BLaER1 treated with 17β-estradiol and CSF1 and Interleukin-3, amounts not matched to agents 10 nM and 100 nM (cell line): ENCODE measurements around the gene CNTROB.

ENCODE experiments used
- H3K27ac ChIP-seq, 11 experiments: shearing (Covaris generic); formaldehyde crosslinking; 2 replicates each; pipeline ENCODE4 v1.8.1; 2022
- H3K27me3 ChIP-seq, 11 experiments: shearing (Covaris generic); formaldehyde crosslinking; 2 replicates each; pipeline ENCODE4 v1.8.1; 2022
- H3K36me3 ChIP-seq, 11 experiments: shearing (Covaris generic); formaldehyde crosslinking; 2 replicates each; pipeline ENCODE4 v1.8.1; 2022
- H3K4me1 ChIP-seq, 10 experiments: shearing (Covaris generic); formaldehyde crosslinking; 2 replicates each; pipeline ENCODE4 v1.8.1; 2022
- H3K4me2 ChIP-seq, 11 experiments: shearing (Covaris generic); formaldehyde crosslinking; 2 replicates each; pipeline ENCODE4 v1.8.1; 2022
- H3K4me3 ChIP-seq, 10 experiments: shearing (Covaris generic); formaldehyde crosslinking; 2 replicates each; pipeline ENCODE4 v1.8.1; 2022
- H3K9ac ChIP-seq, 11 experiments: shearing (Covaris generic); formaldehyde crosslinking; 2 replicates each; pipeline ENCODE4 v1.8.1; 2022
- H3K9me3 ChIP-seq, 11 experiments: shearing (Covaris generic); formaldehyde crosslinking; replicated peaks in 1 of 11; 2 replicates each; pipeline ENCODE4 v1.8.1; 2022
- H4K20me1 ChIP-seq, 11 experiments: shearing (Covaris generic); formaldehyde crosslinking; 2 replicates each; pipeline ENCODE4 v1.8.1; 2022
- Cebpa-rat ChIP-seq, 11 experiments: shearing (Covaris generic); IDR thresholded peaks; 2 replicates each; pipeline ENCODE4 v1.8.1; 2022

Gene CNTROB

DNA sequence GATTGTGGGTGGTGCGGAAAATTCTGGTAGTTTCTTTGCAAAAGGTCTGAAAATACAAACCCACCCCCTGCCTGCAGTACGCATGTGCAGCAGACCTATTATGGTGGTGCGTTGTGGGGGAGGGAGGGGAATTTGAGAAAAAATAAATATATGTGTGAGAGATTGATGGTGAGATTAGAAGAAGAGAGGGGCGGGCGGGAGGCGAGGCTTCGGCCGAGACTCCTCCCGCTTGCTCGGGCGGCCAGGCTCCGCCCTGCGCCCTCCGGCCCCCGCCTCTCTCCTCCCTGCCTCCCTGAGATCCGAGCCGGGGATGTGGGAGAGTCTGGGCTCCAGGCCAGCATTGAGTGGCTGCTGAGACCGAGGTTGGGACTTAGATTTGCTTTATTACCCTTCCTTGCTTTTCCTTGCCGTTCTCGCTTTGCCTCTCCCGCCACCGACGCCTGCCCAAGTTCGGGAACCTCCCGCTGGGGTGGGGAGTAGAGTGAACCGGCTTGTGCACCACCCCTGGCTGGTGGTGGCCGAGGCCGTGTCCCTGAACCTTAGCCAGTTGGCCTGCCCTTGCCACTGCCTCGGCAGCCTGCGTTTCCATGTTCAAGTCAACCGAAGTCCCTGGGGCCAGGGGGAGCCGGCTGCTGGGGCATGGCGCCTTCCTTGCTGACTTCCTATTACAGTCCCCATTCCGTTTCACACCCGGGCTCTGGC, 44.4 kb upstream of the CNTROB start:
- H3K27ac ChIP-seq, result peak overlapping the region; percentile 53 to 98 (median 96)

GRCh38 chr17:7888184-7888920, 43.7 kb upstream of the CNTROB start, which contains the start of gene CHD3:
CHD3 (plus strand) TSS chr17:7888789; CDS start chr17:7889001, 212 bp downstream.
- Histone ChIP-seq H3K27me3 (no peaks in the 10 kb centered on the region), H3K9me3 (no peaks in the 10 kb centered on the region), H3K4me2 (peak within 1 kb of the TSS; percentile 95 to 100 (median 96)), H3K4me1 (peaks cover 28 to 41% (median 33%) of the 10 kb centered on the region in 10 experiments), H3K4me3 (peak within 1 kb of the TSS; percentile 77 to 97 (median 86)), H4K20me1 (peaks cover 6 to 57% (median 43%) of the 10 kb centered on the region in 11 experiments; a peak in 20 of 22 replicates), H3K27ac (peak within 1 kb of the TSS; percentile 53 to 98 (median 96)), H3K36me3 (peaks cover 38 to 45% (median 40%) of the 10 kb centered on the region in 11 experiments), H3K9ac (peak within 1 kb of the TSS; percentile 82 to 98 (median 94))
- no peak for TF ChIP-seq Cebpa-rat (IDR thresholded peaks at IDR 0.05)

More for the DNA sequence above, 44.4 kb upstream of the CNTROB start:
- H3K27me3 ChIP-seq, result no peaks in the 10 kb centered on the region
- peaks cover 35 to 48% (median 40%) of the 10 kb centered on the region in 10 experiments for H3K4me1 ChIP-seq
- peak overlapping the region; percentile 77 to 97 (median 86) for H3K4me3 ChIP-seq
- H3K9me3 ChIP-seq, result no peaks in the 10 kb centered on the region
- peaks cover 31 to 37% (median 33%) of the 10 kb centered on the region in 11 experiments for H3K36me3 ChIP-seq
- no peak for TF ChIP-seq Cebpa-rat (IDR thresholded peaks at IDR 0.05)
- H3K4me2 ChIP-seq, result peak overlapping the region; percentile 95 to 100 (median 96)
- peaks cover 6 to 49% (median 43%) of the 10 kb centered on the region in 11 experiments; a peak in 20 of 22 replicates for H4K20me1 ChIP-seq
- peak overlapping the region; percentile 90 to 98 (median 96) for H3K9ac ChIP-seq

DNA sequence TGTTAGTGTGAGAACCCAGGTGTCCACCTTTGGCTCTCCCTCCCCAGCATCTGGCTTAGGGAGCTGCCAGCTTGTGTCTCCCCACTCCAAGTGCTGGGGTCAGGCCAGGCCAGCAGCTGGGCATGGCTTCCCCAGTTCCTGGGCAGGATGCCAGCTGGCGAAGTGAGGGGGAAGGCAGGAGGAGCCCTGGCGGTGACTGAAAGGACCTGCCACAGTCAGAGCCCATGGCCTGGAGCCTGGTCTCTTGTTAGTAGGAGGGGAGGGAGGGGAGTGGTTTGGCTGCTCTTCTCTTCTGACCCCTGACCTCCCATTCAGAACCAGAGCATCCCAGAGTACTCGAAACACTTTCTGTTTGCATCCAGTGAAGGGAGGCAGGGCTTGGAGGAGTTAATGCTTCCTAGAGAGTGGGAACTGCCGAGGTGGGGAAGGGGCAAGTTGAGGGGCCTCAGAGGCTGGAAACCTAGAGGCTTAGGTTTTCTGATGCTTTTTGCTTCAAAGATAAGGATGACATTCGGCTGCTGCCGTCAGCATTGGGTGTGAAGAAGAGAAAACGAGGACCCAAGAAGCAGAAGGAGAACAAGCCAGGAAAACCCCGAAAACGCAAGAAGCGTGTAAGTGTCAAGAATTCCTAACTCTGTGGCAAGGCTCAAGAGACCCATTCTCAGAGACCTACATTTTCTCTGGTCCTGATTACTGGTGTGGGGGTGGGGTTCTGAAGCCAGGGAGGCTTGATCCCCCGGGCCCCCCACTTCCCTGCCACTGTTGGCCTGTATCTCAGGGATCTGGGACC, 42.6 kb upstream of the CNTROB start:
- H3K9me3 ChIP-seq, result no peaks in the 10 kb centered on the region
- H3K27me3 ChIP-seq, result no peaks in the 10 kb centered on the region
- peaks cover 22 to 33% (median 27%) of the 10 kb centered on the region in 10 experiments for H3K4me1 ChIP-seq
- no peak for TF ChIP-seq Cebpa-rat (IDR thresholded peaks at IDR 0.05)
- H4K20me1 ChIP-seq, result peaks cover 6 to 67% (median 51%) of the 10 kb centered on the region in 11 experiments; a peak in 20 of 22 replicates
- peak overlapping the region; percentile 53 to 98 (median 96); a peak in 21 of 22 replicates for H3K27ac ChIP-seq
- H3K4me2 ChIP-seq, result peak overlapping the region; percentile 95 to 100 (median 96)
- H3K4me3 ChIP-seq, result peak overlapping the region; percentile 77 to 97 (median 86); a peak in 19 of 20 replicates
- peaks cover 48 to 55% (median 50%) of the 10 kb centered on the region in 11 experiments for H3K36me3 ChIP-seq
- H3K9ac ChIP-seq, result peak overlapping the region; percentile 82 to 98 (median 94)

DNA sequence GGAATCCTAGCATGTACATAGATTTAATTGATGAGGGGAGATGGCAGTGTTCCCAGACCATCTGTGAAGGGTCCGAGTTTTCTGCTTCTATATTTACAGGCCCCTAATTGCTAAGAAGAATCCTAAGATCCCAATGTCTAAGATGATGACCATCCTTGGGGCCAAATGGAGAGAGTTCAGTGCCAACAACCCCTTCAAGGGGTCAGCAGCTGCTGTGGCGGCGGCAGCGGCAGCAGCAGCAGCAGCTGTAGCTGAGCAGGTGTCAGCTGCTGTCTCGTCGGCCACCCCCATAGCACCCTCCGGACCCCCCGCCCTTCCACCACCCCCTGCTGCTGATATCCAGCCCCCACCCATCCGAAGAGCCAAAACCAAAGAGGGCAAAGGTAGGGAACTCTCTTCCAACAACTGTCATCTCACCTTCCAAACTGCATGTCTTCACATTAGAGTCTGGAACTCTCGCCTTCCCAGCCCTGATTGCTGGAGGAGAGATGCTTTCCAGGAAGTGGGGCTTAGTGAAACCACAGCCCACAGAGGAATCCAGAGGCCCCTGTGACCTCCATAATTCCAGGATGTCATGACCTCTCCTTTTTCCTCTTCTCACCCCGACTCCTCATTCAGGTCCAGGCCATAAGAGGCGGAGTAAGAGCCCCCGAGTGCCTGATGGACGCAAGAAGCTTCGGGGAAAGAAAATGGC, 38.7 kb upstream of the CNTROB start:
- Histone ChIP-seq H3K36me3 (peaks cover 88 to 94% (median 90%) of the 10 kb centered on the region in 11 experiments), H3K4me1 (peaks cover 20 to 32% (median 23%) of the 10 kb centered on the region in 10 experiments), H3K9me3 (no peaks in the 10 kb centered on the region), H3K9ac (peak overlapping the region in 8 of 11 experiments; percentile 16 to 49 (median 38); a peak in 5 of 22 replicates), H3K27ac (peak overlapping the region in 3 of 11 experiments; percentile 9 to 31 (median 26); a peak in 2 of 22 replicates), H3K4me3 (no peak overlapping the region), H3K27me3 (no peaks in the 10 kb centered on the region), H3K4me2 (no peak overlapping the region), H4K20me1 (peaks cover 6 to 95% (median 72%) of the 10 kb centered on the region in 11 experiments; a peak in 20 of 22 replicates)
- TF ChIP-seq Cebpa-rat (IDR thresholded peaks at IDR 0.05), result no peak

GRCh38 chr17:7894226-7894625, 37.8 kb upstream of the CNTROB start:
- Histone ChIP-seq H3K36me3 (peaks cover 97 to 100% (median 99%) of the 10 kb centered on the region in 11 experiments), H4K20me1 (peaks cover 6 to 94% (median 72%) of the 10 kb centered on the region in 11 experiments; a peak in 20 of 22 replicates), H3K4me3 (no peak overlapping the region), H3K9ac (peak overlapping the region in 9 of 11 experiments; percentile 0 to 48 (median 30); a peak in 9 of 22 replicates), H3K27ac (peak overlapping the region in 3 of 11 experiments; percentile 9 to 31 (median 26); a peak in 1 of 22 replicates), H3K27me3 (no peaks in the 10 kb centered on the region), H3K4me2 (no peak overlapping the region), H3K9me3 (no peaks in the 10 kb centered on the region), H3K4me1 (peaks cover 11 to 23% (median 14%) of the 10 kb centered on the region in 10 experiments)
- no peak for TF ChIP-seq Cebpa-rat (IDR thresholded peaks at IDR 0.05)

DNA sequence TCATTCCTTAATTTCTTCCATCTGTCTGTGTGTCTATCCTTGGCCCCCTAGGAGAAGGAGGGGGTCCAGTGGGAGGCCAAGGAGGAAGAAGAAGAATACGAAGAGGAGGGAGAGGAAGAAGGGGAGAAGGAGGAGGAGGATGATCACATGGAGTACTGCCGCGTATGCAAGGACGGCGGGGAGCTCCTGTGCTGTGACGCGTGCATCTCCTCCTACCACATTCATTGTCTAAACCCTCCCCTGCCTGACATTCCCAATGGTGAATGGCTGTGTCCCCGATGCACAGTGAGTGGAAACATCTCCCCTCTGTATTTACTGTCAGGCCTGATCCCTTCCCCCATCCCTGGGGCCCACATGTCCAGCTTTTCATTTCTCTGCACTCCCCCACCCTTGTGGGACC, 37.1 kb upstream of the CNTROB start:
- Histone ChIP-seq H3K4me1 (peaks cover 5 to 16% (median 7%) of the 10 kb centered on the region in 10 experiments), H3K36me3 (peaks cover 99 to 100% (median 100%) of the 10 kb centered on the region in 11 experiments), H3K27me3 (no peaks in the 10 kb centered on the region), H3K9ac (peak overlapping the region in 6 of 11 experiments; percentile 0 to 38 (median 20); a peak in 5 of 22 replicates), H3K4me2 (no peak overlapping the region), H4K20me1 (peaks cover 0 to 92% (median 71%) of the 10 kb centered on the region in 11 experiments; a peak in 19 of 22 replicates), H3K4me3 (no peak overlapping the region), H3K9me3 (no peaks in the 10 kb centered on the region), H3K27ac (no peak overlapping the region)
- TF ChIP-seq Cebpa-rat (IDR thresholded peaks at IDR 0.05), result no peak

- no peak for TF ChIP-seq Cebpa-rat (IDR thresholded peaks at IDR 0.05)
- Histone ChIP-seq H3K4me1 (peaks cover 0 to 12% (median 0%) of the 10 kb centered on the region in 10 experiments; a peak in 2 of 20 replicates), H3K36me3 (peaks cover 99 to 100% (median 100%) of the 10 kb centered on the region in 11 experiments), H3K4me3 (no peak overlapping the region), H3K4me2 (0 out of 22 replicates have a peak overlapping the region, but pooled peaks of 1 of the 11 experiments have one; percentile 0), H3K9ac (peak overlapping the region in 7 of 11 experiments; percentile 1 to 44 (median 11); a peak in 4 of 22 replicates), H3K9me3 (no peaks in the 10 kb centered on the region), H3K27me3 (no peaks in the 10 kb centered on the region), H3K27ac (no peak overlapping the region), H4K20me1 (peaks cover 0 to 90% (median 56%) of the 10 kb centered on the region in 11 experiments; a peak in 15 of 22 replicates)
These were observed 34.9 kb upstream of the CNTROB start for GRCh38 chr17:7897090-7897489.
